Femur (tissue), 1 donor: ENCODE results near the gene COX6A2.

Experiments used
- DNase-seq: peaks from one replicate; pipeline ENCODE4 v3.0.0-alpha.2; 2017

COX6A2 gene

DNA sequence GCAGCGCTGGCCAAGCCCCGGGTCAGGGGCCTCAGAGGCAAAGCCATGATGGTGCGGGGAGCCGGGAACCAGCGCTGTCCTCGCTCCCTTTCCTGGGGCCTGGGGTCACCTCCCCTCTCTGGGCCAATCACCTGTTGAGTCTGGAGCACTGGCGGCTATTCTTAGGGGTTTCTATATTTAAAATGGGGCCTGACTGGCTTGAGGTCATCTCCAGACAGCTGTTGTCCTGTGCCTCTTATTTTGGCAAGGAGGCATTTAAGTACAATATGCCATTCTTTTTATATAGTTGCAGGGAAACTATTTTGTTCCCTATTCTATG is at the start of gene COX6A2:
TSS of gene COX6A2 (minus strand) at position 82 of the 319 bp plus-strand sequence. CDS start at position 47, 35 bp downstream.
- peak; percentile 53 for DNase-seq

DNA sequence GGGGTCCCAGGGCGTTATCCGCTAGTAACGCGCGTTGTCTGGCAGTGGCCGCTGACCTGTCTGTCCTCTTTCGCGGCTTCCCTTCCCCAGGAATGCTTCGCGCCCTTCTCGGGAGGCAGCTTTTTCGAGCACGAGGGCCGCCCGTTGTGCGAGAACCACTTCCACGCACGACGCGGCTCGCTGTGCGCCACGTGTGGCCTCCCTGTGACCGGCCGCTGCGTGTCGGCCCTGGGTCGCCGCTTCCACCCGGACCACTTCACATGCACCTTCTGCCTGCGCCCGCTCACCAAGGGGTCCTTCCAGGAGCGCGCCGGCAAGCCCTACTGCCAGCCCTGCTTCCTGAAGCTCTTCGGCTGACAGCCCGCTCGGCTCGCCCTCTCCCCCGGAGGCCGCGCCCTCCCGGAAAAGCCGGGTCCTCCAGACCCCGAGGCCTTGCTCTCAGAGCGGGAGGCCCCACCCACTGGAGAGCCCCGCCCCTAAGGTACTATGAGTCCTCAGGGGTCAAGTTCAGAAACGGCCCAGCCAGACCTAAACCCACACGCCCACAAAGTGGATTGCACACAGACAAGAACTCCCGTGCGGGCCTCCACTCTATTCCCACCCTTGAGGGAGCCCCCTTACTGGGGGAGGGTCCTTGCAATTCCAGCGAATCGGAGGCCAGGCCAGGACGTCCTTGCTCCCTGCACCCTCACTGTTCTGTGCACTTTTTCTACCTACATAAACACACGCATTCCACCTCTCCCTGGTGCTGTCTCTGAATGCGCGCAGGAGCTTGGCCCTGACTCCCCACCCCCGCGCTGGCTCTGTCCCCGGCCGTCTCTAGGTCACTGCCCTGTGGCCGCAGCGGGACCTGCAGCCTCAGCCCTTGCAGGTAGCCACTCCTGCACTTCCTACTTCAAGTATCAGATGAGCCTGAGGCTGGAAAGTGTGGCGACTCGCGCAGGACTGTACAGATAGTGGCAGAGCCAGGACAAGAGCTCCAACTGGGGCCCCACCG is 49.4 kb upstream of the COX6A2 start:
- no peak for DNase-seq

DNA sequence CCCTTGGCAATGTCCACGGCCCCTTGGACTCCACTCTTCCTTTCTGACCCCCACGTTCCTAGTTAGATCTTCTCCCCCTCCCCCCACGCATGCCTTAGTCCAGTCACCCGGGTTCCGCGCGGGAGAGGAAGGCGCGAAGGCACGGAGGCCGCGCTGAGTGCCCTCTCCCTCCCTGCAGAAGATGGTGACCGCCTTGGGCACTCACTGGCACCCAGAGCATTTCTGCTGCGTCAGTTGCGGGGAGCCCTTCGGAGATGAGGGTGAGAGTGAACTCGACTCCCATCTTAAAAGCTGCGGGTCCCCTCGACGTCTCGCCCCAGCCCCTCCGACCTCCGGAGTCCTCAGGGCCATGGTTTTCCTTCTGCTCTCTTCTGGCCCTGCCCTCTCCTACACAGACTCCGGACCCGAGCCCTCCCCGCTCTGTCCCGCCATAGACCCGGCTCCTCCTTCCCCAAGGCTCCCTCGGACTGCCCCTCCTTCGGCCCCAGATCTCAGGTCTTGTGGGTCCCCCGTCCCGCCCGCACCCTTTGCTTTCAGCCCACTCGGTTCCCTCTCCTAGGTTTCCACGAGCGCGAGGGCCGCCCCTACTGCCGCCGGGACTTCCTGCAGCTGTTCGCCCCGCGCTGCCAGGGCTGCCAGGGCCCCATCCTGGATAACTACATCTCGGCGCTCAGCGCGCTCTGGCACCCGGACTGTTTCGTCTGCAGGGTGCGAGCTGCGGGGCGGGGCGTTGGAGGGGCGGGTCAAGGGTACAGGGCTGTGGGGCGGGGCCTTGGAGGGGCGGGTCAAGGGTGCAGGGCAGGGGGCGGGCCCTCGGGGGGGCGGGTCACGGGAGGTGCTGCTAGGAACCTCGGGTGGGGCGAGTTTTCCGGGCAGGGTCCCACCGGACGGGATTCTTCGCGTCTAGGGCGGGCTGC is 48.4 kb upstream of the COX6A2 start:
- peak; percentile 82 for DNase-seq

DNA sequence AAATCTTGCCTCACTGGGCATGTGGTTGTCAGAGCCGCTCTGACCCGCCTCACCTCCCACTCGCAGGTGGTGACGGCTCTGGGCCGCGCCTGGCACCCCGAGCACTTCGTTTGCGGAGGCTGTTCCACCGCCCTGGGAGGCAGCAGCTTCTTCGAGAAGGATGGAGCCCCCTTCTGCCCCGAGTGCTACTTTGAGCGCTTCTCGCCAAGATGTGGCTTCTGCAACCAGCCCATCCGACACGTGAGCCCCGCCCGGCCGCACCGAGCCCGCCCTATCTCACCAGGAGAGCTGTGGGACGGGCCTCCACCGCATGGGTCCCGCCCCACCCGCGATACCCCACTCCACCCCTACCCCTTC is 47.8 kb upstream of the COX6A2 start:
- no peak for DNase-seq

DNA sequence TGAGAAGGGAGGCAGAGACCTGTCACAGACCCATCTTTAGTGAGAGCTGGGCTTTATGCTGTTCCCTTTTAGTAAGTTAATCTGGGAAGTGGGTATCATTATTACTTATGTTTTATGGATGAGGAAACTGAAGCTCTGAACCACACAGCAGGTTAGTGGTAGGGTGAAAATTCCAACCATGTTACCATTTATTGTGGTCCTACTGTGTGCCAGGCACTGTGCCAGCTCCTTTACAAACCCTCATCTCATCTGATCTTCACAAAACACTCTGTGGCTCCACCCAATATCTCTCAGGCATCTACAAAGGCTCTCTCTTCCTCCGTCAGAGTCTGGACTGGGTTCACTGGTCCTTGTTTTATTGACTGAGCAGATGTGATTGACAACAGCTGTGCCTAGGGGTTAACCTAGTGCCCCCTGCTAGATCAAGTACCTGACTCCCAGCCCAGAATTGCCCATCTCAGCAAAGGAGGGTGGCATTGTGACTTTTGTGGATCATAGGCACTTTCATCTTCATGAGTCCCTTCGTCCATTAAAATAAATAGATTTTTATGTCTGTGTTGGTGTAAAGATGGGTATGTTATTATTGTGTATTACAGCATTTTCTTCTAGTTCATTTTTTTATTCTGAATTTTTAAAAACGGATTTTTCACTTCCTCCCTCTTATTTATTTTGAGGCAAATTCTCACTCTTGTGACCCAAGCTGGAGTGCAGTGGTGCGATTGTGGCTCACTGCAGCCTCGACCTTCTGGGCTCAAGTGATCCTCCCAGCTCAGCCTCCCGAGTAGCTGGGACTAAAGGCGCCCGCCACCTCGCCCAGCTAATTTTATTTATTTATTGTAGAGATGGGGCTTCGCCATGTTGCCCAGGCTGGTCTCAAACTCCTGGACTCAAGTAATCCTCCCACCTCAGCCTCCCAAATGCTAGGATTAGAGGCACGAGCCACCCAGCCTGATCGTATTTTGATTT is 46.9 kb upstream of the COX6A2 start:
- no peak for DNase-seq

DNA sequence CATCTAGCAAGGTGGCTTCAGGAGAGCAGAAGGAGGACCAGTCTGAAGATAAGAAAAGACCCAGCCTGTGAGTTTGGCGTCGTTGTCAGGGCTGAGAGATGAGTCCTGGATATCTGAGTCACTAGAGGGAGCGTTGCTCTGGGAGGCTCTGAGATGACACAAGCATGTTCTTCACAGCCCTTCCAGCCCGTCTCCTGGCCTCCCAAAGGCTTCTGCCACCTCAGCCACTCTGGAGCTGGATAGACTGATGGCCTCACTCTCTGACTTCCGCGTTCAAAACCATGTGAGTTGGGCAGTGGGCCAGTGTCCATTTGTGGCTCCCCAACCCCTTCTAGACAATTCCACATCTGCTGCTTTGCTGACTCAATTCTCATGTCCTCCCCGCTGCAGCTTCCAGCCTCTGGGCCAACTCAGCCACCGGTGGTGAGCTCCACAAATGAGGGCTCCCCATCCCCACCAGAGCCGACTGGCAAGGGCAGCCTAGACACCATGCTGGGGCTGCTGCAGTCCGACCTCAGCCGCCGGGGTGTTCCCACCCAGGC is 46.1 kb upstream of the COX6A2 start:
- peak; percentile 67 for DNase-seq

DNA sequence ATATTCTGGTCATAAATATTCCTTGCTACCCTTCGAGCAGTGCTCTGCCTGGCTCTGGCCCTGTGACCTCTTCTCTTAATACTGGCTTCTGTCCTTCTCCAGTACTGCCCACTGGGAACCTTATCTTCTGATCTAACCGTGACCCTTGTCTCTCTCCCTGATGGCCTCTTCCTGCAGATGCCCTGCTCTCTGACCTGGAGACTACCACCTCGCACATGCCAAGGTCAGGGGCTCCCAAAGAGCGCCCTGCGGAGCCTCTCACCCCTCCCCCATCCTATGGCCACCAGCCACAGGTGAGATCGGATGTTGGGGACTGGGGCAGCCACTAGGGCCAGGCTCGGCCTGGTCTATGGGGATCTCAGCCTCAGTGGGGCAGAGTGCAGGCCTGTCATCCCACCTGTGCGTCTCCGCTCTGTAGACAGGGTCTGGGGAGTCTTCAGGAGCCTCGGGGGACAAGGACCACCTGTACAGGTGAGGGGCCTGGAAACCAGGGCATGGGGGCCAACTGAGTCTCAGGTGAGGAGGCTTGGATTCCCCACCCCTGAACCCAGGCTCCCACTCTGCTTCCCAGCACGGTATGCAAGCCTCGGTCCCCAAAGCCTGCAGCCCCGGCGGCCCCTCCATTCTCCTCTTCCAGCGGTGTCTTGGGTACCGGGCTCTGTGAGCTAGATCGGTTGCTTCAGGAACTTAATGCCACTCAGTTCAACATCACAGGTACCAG is 45.3 kb upstream of the COX6A2 start:
- DNase-seq: no peak

DNA sequence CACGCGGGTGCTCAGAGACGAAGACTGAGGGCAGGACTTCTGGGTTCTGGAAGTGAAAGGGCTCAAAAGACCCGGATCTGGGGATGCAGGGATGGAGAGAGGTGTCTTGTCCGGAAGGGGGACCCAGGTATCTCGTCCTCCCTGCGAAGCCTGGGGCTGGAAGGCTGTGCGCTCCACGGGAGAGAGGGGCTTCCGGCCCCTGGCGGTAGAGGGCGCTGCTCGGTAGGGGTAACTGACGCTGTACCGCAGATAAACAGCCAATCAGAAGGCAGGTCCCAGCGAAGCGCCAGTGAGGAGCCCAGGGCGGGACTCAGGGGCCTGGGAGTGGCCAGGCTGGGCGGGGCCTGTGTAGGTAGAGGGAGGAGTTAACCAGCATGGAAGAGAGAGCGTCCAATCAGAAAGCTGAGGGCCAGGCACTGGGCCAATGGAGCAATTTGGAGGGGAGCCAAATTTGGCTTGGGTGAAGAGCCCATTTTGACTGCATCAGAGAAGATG is 44.6 kb upstream of the COX6A2 start:
- peak; percentile 94 for DNase-seq

DNA sequence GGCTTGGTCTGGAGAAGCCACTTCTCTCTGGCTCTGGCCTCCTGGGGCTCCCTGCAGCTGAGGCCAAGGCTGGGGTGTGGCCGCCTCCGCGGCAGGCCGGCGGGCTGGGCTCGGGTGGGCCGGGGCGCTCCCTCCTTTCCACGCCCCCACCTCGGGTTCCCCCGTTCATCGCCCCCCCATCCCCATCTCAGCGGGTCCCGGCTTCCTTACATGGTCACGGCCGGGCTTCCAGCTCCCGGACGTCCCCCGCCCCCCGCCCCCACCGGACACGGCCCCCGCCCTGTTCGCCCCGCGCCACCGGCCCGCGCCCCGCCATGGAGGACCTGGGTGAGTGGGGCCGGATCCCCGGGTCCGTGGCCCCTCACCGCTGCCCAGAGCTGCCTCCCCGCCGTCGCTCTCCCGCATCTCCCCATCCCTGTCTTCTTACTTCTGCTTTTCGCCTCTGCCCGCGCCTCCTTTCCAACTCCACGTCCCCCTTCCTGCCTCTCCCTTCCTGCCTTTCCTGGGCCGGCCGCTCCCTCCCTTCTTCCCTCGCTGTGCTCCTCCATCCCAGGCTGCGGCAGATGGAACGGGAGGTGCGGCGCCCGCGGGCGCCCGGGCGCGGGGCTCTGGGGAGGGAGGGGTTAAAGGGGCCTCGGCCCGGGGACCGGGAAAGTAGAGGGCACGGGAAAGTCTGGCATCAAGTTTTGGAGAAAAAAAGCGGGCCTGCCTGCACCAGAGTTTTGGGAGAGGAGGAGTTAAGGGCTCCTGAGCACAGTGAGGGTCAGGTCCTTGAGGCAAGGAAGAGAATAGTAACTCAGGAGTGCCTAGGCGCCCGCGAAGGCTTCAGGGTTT is 43.9 kb upstream of the COX6A2 start, which contains the start of gene TGFB1I1:
TSS of gene TGFB1I1 (plus strand) at position 278 of the 834 bp plus-strand sequence. CDS start at position 315, 37 bp downstream.
- DNase-seq: peak; percentile 92

DNA sequence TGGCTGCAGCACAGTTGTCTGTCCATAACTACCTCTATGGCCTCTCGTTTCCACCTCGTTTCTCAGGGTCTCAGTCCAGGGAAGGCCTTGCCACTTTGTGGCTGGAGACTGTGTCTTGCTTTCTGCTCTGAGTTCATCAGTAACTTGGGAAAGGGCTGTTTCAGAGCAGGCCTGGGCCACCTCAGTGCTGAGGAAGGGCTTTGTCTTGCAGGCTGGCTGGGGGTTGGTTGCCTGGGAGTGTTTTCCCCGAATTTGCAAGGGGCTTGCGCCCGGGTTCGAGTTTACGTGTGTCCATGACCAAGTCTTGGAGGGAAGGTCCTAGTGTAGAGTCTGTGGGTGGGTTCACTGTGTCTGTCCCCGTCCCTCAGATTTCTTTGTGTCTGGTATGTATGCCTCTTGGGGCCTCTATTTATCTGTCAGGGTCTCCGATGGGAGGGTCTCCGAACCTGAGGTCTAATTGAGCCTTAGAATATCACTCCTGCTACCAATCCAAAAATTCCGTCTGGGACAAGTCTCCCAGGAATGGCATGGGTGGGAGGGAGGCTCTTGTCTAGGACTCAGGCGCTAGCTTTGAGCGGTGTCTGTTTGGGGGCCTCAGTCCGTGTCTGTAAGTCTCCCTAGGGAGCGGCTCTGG is 43.2 kb upstream of the COX6A2 start:
- DNase-seq: no peak

DNA sequence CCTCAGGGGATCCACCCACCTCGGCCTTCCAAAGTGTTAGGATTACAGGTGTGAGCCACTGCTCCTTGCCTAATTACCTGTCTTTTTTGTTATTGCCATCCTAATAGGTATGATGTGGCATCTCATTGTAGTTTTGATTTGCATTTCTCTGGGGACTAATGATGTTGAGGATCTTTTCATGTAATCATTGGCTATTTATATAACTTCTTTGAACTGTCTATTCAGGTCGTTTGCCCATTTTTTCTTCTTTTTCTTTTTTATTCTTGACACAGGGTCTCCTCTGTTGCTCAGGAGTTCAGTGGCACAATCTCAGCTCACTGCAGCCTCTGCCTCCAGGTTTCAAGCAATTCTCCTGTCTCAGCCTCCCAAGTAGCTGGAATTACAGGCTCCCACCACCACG is 42.5 kb upstream of the COX6A2 start:
- DNase-seq: no peak

DNA sequence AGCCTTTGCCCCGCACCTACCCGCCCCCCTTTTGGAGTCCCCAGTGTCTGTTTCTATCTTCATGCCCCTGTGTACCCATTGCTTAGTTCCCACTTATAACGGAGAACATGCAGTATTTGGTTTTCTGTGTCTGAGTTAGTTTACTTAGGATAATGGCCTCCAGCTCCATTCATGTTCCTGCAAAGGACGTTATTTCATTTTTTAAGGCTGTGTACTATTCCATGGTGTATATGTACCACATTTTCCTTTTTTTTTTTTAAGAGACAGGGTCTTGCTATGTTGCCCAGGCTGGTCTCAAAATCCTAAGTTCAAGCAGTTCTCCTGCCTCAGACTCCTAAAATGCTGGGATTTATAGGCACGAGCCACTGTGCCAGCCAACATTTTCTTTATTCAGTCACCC is 39.7 kb upstream of the COX6A2 start:
- no peak for DNase-seq

DNA sequence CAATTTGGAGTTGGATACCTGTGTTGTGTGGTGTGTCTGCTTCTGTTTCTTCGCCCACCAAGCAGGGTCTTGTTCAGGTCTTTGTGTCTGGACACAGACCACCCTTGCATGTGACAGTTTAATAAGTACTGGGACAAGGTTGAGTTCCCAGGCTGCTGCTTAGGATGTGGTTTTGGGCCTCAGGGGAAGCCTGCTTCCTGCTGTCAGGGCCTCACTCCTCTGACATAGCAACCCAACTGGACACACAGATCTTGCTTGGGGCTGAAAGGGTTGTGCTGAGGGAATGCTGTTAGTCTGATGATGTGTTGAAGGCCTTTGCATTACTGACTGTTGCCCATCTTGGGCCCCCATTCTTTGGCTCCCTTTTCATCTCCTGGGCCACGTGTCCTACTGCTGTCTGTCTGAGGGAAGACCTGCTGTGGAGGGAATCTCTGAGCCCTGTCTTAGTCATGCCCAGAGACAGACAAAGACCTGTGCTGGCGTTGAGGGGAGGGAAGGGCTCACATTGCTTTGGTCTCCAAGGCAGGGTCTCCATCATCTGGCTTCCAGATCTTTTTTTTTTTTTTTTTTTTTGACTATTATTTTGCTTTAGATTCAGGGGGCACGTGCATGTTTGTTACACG is 39.1 kb upstream of the COX6A2 start:
- peak; percentile 73 for DNase-seq

DNA sequence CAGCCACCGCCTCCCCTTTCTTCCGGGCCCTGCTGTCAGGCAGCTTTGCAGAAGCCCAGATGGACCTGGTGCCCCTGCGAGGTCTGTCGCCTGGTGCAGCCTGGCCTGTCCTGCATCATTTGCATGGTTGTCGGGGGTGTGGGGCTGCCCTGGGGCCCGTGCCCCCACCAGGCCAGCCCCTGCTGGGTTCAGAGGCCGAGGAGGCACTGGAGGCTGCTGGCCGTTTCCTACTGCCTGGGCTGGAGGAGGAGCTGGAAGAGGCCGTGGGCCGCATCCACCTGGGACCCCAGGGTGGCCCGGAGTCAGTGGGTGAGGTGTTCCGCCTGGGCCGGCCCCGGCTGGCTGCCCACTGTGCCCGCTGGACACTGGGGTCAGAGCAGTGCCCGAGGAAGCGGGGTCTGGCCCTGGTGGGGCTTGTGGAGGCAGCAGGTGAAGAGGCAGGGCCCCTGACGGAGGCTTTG is 38.3 kb upstream of the COX6A2 start:
- no peak for DNase-seq

DNA sequence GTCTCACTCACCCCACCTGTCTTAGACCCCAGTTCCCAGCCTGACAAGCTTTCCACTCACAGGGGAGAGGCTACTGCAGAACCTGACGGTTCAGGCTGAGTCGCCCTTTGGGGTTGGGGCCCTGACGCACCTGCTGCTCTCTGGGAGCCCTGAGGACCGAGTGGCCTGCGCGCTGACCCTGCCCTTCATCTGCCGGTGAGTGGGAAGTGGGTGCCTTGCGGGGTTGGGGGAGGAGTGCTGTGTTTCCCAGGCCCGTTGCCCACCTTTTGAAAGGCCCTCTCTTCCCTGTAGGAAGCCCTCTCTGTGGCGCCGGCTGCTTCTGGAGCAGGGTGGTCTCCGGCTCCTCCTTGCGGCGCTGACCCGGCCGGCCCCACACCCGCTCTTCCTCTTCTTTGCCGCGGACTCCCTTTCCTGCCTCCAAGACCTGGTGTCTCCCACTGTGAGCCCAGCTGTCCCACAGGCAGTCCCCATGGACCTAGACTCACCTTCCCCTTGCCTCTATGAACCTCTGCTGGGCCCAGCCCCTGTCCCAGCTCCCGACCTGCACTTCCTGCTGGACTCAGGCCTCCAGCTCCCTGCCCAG is 37.7 kb upstream of the COX6A2 start:
- DNase-seq: no peak

DNA sequence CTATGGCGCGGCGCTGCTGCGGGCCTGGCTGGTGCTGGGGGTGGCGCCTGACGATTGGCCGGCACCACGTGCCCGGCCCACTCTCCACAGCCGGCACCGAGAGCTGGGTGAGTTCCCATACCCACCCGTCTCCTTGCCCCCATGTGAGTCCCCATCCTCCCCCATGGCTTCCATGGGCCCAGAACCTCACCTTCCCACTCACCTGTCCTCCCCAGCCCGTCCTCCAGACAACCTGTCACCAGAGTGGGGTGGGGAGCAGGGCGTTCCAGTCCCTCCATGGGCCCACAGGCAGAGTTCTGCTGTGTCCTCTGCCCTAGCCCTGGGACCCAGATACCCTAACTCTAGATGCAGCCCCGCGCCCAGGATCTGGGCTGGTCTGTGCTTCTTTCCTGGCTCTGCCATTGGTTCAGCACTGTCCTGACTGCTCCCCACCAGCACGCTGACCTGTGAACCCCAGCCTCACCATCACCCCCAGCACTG is 36.7 kb upstream of the COX6A2 start:
- DNase-seq: peak; percentile 13

DNA sequence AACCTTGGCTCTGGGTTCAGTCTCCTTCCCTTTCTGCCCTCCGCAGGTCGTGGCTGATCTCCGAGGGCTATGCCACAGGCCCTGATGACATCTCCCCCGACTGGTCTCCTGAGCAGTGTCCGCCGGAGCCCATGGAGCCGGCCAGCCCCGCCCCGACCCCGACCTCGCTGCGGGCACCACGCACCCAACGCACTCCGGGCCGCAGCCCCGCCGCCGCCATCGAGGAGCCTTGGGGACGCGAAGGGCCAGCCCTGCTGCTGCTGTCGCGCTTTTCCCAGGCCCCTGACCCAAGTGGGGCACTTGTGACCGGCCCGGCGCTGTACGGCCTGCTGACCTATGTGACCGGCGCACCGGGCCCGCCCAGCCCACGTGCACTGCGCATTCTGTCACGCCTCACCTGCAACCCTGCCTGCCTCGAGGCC is 36.2 kb upstream of the COX6A2 start:
- DNase-seq: peak; percentile 19
